ENCODE data around the gene ERAP2.

- TF ChIP-seq EZH2 (IDR thresholded peaks at IDR 0.05; ENCODE audit: insufficient read depth, poor library complexity, severe bottlenecking) (no peak), EZH2phosphoT487 (IDR thresholded peaks at IDR 0.05; ENCODE audit: insufficient read depth, low read depth) (no peak)
Measured at GRCh38 chr5:96927008-96927407, 50.7 kb downstream of the ERAP2 start.

Measured in GM23248 (cell line).